ENCODE data around the gene ZNF205.

DNA sequence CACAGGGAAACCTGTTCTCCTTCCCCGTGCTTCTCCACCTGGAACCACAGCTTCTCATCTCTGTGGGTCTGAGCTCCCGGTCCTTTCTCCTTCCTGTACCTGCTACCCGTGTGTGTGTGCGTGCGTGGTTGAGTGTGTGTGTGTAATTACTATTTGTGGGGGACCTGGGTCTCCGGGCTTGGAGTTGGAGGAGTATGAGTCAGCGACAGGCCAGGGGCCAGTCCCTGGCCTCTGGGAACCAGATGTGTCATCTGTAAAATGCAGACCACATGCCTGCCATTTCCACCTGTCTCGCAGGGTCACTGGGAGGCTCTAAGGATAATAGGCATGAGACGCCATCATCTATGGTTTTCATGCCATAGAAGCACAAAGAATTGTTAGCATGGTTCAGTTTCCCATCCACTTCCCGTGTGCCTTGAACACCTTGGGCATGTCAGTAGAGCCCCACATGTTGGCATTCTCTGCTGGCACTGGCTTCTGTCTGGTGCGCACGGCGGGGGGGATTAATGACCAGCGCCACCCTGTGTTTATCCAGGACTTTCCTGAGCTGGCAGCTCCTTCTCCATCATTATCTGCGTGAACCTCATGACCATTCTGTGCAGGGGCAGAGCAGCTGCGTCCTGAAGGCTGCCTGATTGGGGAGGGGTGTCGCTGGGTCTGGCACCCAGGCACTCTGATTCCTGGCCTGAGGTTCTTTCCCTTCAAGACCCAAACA lies 1.5 kb downstream of the ZNF205 start:
- TF ChIP-seq EZH2 (IDR thresholded peaks at IDR 0.05; ENCODE audit: borderline replicate concordance, low read length) = no peak
- TF ChIP-seq, protein P1, sequence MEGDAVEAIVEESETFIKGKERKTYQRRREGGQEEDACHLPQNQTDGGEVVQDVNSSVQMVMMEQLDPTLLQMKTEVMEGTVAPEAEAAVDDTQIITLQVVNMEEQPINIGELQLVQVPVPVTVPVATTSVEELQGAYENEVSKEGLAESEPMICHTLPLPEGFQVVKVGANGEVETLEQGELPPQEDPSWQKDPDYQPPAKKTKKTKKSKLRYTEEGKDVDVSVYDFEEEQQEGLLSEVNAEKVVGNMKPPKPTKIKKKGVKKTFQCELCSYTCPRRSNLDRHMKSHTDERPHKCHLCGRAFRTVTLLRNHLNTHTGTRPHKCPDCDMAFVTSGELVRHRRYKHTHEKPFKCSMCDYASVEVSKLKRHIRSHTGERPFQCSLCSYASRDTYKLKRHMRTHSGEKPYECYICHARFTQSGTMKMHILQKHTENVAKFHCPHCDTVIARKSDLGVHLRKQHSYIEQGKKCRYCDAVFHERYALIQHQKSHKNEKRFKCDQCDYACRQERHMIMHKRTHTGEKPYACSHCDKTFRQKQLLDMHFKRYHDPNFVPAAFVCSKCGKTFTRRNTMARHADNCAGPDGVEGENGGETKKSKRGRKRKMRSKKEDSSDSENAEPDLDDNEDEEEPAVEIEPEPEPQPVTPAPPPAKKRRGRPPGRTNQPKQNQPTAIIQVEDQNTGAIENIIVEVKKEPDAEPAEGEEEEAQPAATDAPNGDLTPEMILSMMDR (IDR thresholded peaks at IDR 0.05; ENCODE audit: low read length) = peak; percentile 10; the same call in 1 of the 2 replicates
